Left lung (tissue), 10 donors: ENCODE results near the gene THAP5. TPM values are rescaled to one million over a fixed set of nuclear protein-coding genes. Genes with fewer than 3 reads are reported as not detected.

Experiments
- ATAC-seq: fragments of 200-7000 bp; cut with Tn5 transposase; one replicate; pipeline ENCODE4 v1.9.1; 2020; ENCODE audit warnings: moderate library complexity
- DNase-seq, 4 donors: peaks; one replicate each; pipeline ENCODE4 v3.0.0-alpha.2; 2013 to 2020
- H3K27ac ChIP-seq, 2 donors: fragments of 200-600 bp; sonication (generic) in 1 of 2; one replicate each; pipeline versions ENCODE4 v1.5.0 to v1.8.0; 2020 to 2021
- H3K27me3 ChIP-seq, 2 donors: fragments of 200-600 bp; sonication (generic) in 1 of 2; one replicate each; pipeline versions ENCODE4 v1.5.0 to v1.8.0; 2020 to 2021
- H3K36me3 ChIP-seq, 2 donors: fragments of 200-600 bp; sonication (generic) in 1 of 2; one replicate each; pipeline versions ENCODE4 v1.5.0 to v1.8.0; 2020 to 2021
- H3K4me1 ChIP-seq, 2 donors: fragments of 200-600 bp; one replicate each; pipeline ENCODE4 v1.8.0; 2021
- H3K4me3 ChIP-seq, 2 donors: fragments of 200-600 bp; sonication (generic) in 1 of 2; one replicate each; pipeline versions ENCODE4 v1.5.0 to v1.8.0; 2020 to 2021; ENCODE audit warnings: mild to moderate bottlenecking in 1 of 2
- H3K9me3 ChIP-seq, 2 donors: fragments of 200-600 bp; sonication (generic) in 1 of 2; one replicate each; pipeline versions ENCODE4 v1.5.0 to v1.8.0; 2020 to 2021
- intact Hi-C, 2 donors: fragments of 100-400 bp; cut with DNase I; formaldehyde crosslinking; loops; one replicate each; pipeline versions ENCODE4 v1.11.2 to v1.14.2; 2022
- polyA plus RNA-seq, 6 donors: library from polyadenylated mRNA; unstranded; fragments of 120-200 nt; gene quantifications; one replicate each; pipeline ENCODE4 v1.2.1, GENCODE V29; 2013; ENCODE audit not compliant: insufficient read length in 6 of 6
- total RNA-seq, 2 donors: library from RNA; stranded (reverse); fragmentation: NEBNext Ultra II Directional; extraction: Animal tissue kit (Norgen Biotek cat#: 25700); gene quantifications; one replicate each; pipeline ENCODE4 v1.2.1, GENCODE V29; 2021
- TF ChIP-seq, protein P1 (sequence below), 2 donors: fragments of 200-600 bp; sonication (generic) in 1 of 2; IDR thresholded peaks; one replicate each; pipeline versions ENCODE4 v1.5.0 to v1.8.0; 2021; ENCODE audit warnings: antibody characterized with exemption in 2 of 2
- donor health status: DM: no; HTN: yes; CAD: no.
- donor health status: DM: no; HTN: no; CAD: no.

THAP5 gene
- total and polyA plus RNA-seq, 8 donors, result 19.4 to 36.8 (median 33.3) TPM

DNA sequence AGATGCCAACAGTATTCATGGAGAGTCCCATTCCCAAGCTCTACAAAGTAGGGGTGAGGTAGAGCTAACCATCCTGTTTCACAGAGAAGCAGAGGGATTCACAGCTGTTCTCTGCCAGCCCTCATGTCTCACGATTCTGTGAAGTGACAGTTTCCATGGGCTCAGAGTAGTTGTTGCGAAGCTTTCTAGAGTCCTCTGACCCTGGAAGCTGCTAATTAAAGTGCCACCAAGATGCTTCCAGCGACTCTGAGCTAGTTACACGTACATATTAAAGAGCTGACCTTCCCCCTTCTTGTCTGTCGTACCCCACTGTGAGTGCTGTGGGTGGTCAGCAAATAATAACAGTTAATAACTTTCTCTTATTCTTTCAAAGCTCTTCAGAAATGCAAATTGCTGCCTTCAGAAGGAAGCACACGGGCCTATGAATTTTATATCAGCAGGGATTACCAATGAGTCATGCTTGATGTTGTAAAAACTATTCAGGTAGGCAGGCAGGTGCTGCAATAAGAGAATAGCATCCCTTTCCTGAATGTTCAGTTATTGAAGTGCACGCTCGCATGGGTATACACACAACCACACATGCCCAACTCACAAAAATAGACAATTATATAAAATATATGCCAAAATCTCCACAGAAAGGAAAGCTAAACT lies 34.3 kb upstream of the THAP5 start:
- no peak overlapping the region for H3K27ac ChIP-seq
- no peaks in the 10 kb centered on the region for H3K36me3 ChIP-seq
- intact Hi-C loops, result no loop called here
- no peaks in the 10 kb centered on the region for H3K4me1 ChIP-seq
- no peaks in the 10 kb centered on the region for H3K9me3 ChIP-seq
- DNase-seq, result no peak
- no peak overlapping the region for H3K4me3 ChIP-seq
- peaks cover 0 to 9% of the 10 kb centered on the region in 2 donors for H3K27me3 ChIP-seq
- ATAC-seq, result no peak
- TF ChIP-seq, protein P1, sequence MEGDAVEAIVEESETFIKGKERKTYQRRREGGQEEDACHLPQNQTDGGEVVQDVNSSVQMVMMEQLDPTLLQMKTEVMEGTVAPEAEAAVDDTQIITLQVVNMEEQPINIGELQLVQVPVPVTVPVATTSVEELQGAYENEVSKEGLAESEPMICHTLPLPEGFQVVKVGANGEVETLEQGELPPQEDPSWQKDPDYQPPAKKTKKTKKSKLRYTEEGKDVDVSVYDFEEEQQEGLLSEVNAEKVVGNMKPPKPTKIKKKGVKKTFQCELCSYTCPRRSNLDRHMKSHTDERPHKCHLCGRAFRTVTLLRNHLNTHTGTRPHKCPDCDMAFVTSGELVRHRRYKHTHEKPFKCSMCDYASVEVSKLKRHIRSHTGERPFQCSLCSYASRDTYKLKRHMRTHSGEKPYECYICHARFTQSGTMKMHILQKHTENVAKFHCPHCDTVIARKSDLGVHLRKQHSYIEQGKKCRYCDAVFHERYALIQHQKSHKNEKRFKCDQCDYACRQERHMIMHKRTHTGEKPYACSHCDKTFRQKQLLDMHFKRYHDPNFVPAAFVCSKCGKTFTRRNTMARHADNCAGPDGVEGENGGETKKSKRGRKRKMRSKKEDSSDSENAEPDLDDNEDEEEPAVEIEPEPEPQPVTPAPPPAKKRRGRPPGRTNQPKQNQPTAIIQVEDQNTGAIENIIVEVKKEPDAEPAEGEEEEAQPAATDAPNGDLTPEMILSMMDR (IDR thresholded peaks at IDR 0.05), result no peak

- intact Hi-C loops, result no loop called here
- Histone ChIP-seq H3K4me1 (no peaks in the 10 kb centered on the region), H3K27me3 (peaks cover 0 to 9% of the 10 kb centered on the region in 2 donors), H3K27ac (no peak overlapping the region), H3K9me3 (no peaks in the 10 kb centered on the region), H3K36me3 (no peaks in the 10 kb centered on the region), H3K4me3 (no peak overlapping the region)
- TF ChIP-seq, protein P1 (IDR thresholded peaks at IDR 0.05), result no peak
- no peak for DNase-seq
- ATAC-seq, result no peak
These were observed 30.9 kb upstream of the THAP5 start for GRCh38 chr7:108600399-108600798.

DNA sequence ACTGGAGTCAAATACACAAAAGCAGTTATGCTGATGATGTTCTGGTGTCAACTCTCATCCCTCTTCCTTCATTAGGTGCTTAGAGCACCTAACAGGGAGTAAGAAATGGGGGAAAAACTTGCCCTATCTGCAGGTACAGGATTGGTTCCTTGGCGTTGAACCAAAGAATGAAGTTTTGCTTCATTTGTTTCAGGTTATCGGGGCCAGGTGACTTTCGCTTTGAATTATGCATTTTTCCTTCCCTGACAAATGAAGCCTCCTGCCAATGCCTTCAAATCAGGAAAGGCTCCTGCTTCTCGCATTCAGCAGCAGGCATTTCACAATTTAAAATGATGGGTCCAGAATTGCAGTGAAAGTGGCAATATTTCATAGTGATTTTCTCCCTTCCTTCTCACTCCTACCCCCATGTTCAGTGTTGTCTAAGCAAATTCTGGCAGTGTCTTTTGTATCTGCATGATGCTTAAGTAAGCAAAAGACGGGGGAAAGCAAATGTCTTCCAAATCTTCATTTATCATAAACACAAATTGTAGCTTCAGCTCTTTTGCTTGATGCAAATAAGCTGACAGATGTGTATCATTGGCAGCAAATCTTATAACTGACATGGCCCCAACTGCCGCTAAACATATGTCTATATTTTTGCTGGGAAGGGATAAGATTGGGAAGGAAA lies 29.5 kb upstream of the THAP5 start:
- TF ChIP-seq, protein P1 (IDR thresholded peaks at IDR 0.05), result no peak
- DNase-seq (no peak), ATAC-seq (no peak)
- no peak overlapping the region for H3K27ac ChIP-seq
- H3K4me1 ChIP-seq, result no peaks in the 10 kb centered on the region
- H3K36me3 ChIP-seq, result no peaks in the 10 kb centered on the region
- peaks cover 0 to 9% of the 10 kb centered on the region in 2 donors for H3K27me3 ChIP-seq
- no peaks in the 10 kb centered on the region for H3K9me3 ChIP-seq
- H3K4me3 ChIP-seq, result no peak overlapping the region
- intact Hi-C loops, result no loop called here

DNA sequence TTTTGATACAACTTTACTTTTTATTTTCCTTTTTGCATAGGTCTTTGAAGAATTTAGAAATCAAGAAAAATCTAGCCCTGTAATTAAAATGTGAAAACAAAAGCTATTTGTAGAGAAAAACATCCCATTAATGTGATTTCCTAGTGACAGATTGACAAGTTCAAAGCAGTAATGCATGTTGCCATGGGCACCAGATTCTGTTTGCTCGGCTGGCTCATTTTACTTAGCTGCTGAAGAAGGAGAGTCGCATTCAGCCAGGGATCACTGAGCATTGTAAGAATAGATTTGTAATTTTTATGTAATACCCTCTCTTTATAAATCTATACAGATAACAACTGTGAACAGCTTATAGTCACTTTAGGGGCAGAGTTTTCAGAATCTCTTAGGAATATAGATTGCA lies 28.6 kb upstream of the THAP5 start:
- Histone ChIP-seq H3K4me3 (no peak overlapping the region), H3K36me3 (no peaks in the 10 kb centered on the region), H3K27me3 (peaks cover 0 to 9% of the 10 kb centered on the region in 2 donors), H3K9me3 (no peaks in the 10 kb centered on the region), H3K4me1 (no peaks in the 10 kb centered on the region), H3K27ac (no peak overlapping the region)
- TF ChIP-seq, protein P1 (IDR thresholded peaks at IDR 0.05), result no peak
- intact Hi-C loops, result no loop called here
- peak in 1 of 4 donors; percentile 18 for DNase-seq
- no peak for ATAC-seq

DNA sequence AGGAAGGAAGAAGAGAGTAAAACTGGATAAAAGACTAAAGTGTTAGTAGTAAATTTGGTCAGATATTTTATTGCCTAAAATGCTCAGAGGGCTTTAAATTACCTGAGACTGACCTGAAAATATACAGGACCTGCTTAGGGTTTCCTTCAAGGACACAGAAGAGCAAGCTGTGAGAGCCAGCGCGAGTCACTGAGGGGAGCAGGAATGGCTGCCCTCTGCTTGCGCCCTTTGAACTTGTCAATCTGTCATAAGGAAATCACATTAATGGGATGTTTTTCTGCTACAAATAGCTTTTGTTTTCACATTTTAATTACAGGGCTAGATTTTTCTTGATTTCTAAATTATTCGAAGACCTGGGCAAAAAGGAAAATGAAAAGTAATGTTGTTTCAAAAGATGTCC lies 27.1 kb upstream of the THAP5 start:
- Histone ChIP-seq H3K9me3 (no peaks in the 10 kb centered on the region), H3K4me3 (no peak overlapping the region), H3K4me1 (no peaks in the 10 kb centered on the region), H3K36me3 (no peaks in the 10 kb centered on the region), H3K27ac (no peak overlapping the region), H3K27me3 (peaks cover 0 to 5% of the 10 kb centered on the region in 2 donors)
- TF ChIP-seq, protein P1 (IDR thresholded peaks at IDR 0.05), result no peak
- DNase-seq (no peak), ATAC-seq (no peak)
- intact Hi-C loops, result no loop called here
